HG03175 (cell line): ENCODE measurements around the gene ATP10B.
A peak's percentile ranks its signal among the peaks of the same experiment; 100 is the strongest.

Experiments used
- ATAC-seq: cut with Tn5 transposase; IDR thresholded peaks from one replicate; pipeline ENCODE4 v1.9.1; 2021; ENCODE audit warnings: mild to moderate bottlenecking, moderate library complexity; ENCODE audit not compliant: unreplicated experiment

Gene ATP10B

GRCh38 chr5:160565376-160565775 lies 286.6 kb downstream of the ATP10B start:
- ATAC-seq = no peak

GRCh38 chr5:160556846-160557245 lies 295.2 kb downstream of the ATP10B start:
- ATAC-seq = no peak

- ATAC-seq = no peak
Measured at GRCh38 chr5:160555971-160556631, 295.9 kb downstream of the ATP10B start.

- no peak for ATAC-seq
Measured at GRCh38 chr5:160555581-160555970, 296.4 kb downstream of the ATP10B start.

GRCh38 chr5:160550075-160550474 lies 301.9 kb downstream of the ATP10B start:
- ATAC-seq = no peak

- no peak for ATAC-seq
Measured at GRCh38 chr5:160548949-160549645, 302.9 kb downstream of the ATP10B start.

GRCh38 chr5:160547872-160548271 lies 304.1 kb downstream of the ATP10B start:
- no peak for ATAC-seq

- no peak for ATAC-seq
Measured at GRCh38 chr5:160547061-160547460, 304.9 kb downstream of the ATP10B start.

GRCh38 chr5:160545832-160546231 lies 306.2 kb downstream of the ATP10B start:
- no peak for ATAC-seq

- no peak for ATAC-seq
Measured at GRCh38 chr5:160543395-160543794, 308.6 kb downstream of the ATP10B start.

- no peak for ATAC-seq
Measured at GRCh38 chr5:160542840-160543239, 309.2 kb downstream of the ATP10B start.

- no peak for ATAC-seq
Measured at GRCh38 chr5:160542281-160542680, 309.7 kb downstream of the ATP10B start.

- ATAC-seq = no peak
Measured at GRCh38 chr5:160539431-160539830, 312.6 kb downstream of the ATP10B start.

GRCh38 chr5:160537940-160538339 lies 314.1 kb downstream of the ATP10B start:
- peak; percentile 57 for ATAC-seq

- no peak for ATAC-seq
Measured at GRCh38 chr5:160537116-160537515, 314.9 kb downstream of the ATP10B start.

GRCh38 chr5:160534914-160535313 lies 317.1 kb downstream of the ATP10B start:
- no peak for ATAC-seq

- no peak for ATAC-seq
Measured at GRCh38 chr5:160534125-160534524, 317.9 kb downstream of the ATP10B start.

- no peak for ATAC-seq
Measured at GRCh38 chr5:160525471-160526261, 326.3 kb downstream of the ATP10B start.

GRCh38 chr5:160524827-160525226 lies 327.2 kb downstream of the ATP10B start:
- no peak for ATAC-seq

- ATAC-seq = no peak
Measured at GRCh38 chr5:160523502-160524163, 328.4 kb downstream of the ATP10B start.

GRCh38 chr5:160521392-160521663 lies 330.7 kb downstream of the ATP10B start:
- ATAC-seq = no peak
